Spleen (tissue), 7 donors: ENCODE data around the gene MRC1.

Experiments
- CTCF ChIP-seq, 11 experiments: fragments of 200-600 bp in 7 of 11; fragments of 450-650 bp in 4 of 11; sonication (generic) in 4 of 11; IDR thresholded peaks in 8 of 11; conservative IDR thresholded peaks in 3 of 11; 1 replicate in 7 of 11; 2 replicates in 4 of 11; pipeline versions ENCODE4 v1.4.0 to v1.8.0; 2016 to 2021; ENCODE audit warnings: antibody characterized with exemption in 11 of 11, inconsistent platforms in 4 of 11, mild to moderate bottlenecking in 1 of 11
- POLR2A ChIP-seq, 3 donors: fragments of 450-650 bp; IDR thresholded peaks; one replicate each; pipeline ENCODE4 v1.5.1; 2017; ENCODE audit warnings: antibody characterized with exemption in 3 of 3, mild to moderate bottlenecking in 1 of 3
- donor health status: DM: no; HTN: no; CAD: no; lungs with moderate emphysema.
- donor health status: DM: no; HTN: no; CAD: no.
- donor health status: DM: no; HTN: no; CAD: no.

GRCh38 chr10:17859492-17860156 is 50.5 kb downstream of the MRC1 start:
- no peak for TF ChIP-seq CTCF (IDR thresholded peaks at IDR 0.05 in 8 of 11, conservative IDR thresholded peaks at IDR 0.05 in 3 of 11)
- no peak for TF ChIP-seq POLR2A (IDR thresholded peaks at IDR 0.05)
